Type B pancreatic cell (in vitro differentiated cells): ENCODE data around the gene TAL1. TPM values are rescaled to one million over a fixed set of nuclear protein-coding genes. Genes with fewer than 3 reads are reported as not detected.

Experiments used
- DNase-seq: peaks from one replicate; pipeline ENCODE4 v3.0.0; 2021; ENCODE audit warnings: mixed read lengths; ENCODE audit not compliant: unreplicated experiment; ENCODE audit errors: extremely low spot score
- H3K27ac Mint-ChIP-seq: 2 replicates; pipeline ENCODE4 v1.8.0; 2021; ENCODE audit warnings: mild to moderate bottlenecking, mixed read lengths
- H3K27me3 Mint-ChIP-seq: 2 replicates; pipeline ENCODE4 v1.8.0; 2021; ENCODE audit warnings: mixed read lengths
- H3K36me3 Mint-ChIP-seq: 2 replicates; pipeline ENCODE4 v1.8.0; 2021; ENCODE audit warnings: mixed read lengths
- H3K4me1 Mint-ChIP-seq: one replicate; pipeline ENCODE4 v1.8.0; 2021; ENCODE audit warnings: mixed read lengths; ENCODE audit not compliant: unreplicated experiment
- H3K4me3 Mint-ChIP-seq: 2 replicates; pipeline ENCODE4 v1.8.0; 2021; ENCODE audit warnings: mild to moderate bottlenecking, mixed read lengths
- H3K9me3 Mint-ChIP-seq: 2 replicates; pipeline ENCODE4 v1.8.0; 2021; ENCODE audit warnings: mixed read lengths
- CTCF ChIP-seq: fragments of 200-600 bp; sonication (generic); conservative IDR thresholded peaks from 2 replicates; pipeline ENCODE4 v1.5.0; 2021; ENCODE audit warnings: antibody characterized with exemption, mild to moderate bottlenecking
- total RNA-seq: library from RNA; stranded (reverse); gene quantifications from 2 replicates; pipeline ENCODE4 v1.2.1, GENCODE V29; 2021; ENCODE audit warnings: low replicate concordance

TAL1 gene
- total RNA-seq, 1 donor from 2014 or later, result not detected

- Mint-ChIP-seq H3K36me3 (no peaks in the 10 kb centered on the region), H3K27me3 (peaks cover 61% of the 10 kb centered on the region), H3K4me1 (peaks cover 13% of the 10 kb centered on the region), H3K4me3 (peak overlapping the region; percentile 86), H3K27ac (peak overlapping the region; percentile 95), H3K9me3 (no peaks in the 10 kb centered on the region)
- peak; percentile 53 for DNase-seq
- no peak for TF ChIP-seq CTCF
Observed at GRCh38 chr1:47178654-47179016, 53.4 kb downstream of the TAL1 start.

GRCh38 chr1:47178020-47178419, 54.0 kb downstream of the TAL1 start:
- Mint-ChIP-seq H3K4me3 (no peak overlapping the region), H3K36me3 (no peaks in the 10 kb centered on the region), H3K9me3 (no peaks in the 10 kb centered on the region), H3K4me1 (peaks cover 13% of the 10 kb centered on the region), H3K27me3 (peaks cover 58% of the 10 kb centered on the region), H3K27ac (no peak overlapping the region)
- no peak for DNase-seq
- TF ChIP-seq CTCF, result no peak

GRCh38 chr1:47175227-47175934, 56.6 kb downstream of the TAL1 start:
- Mint-ChIP-seq H3K4me1 (peaks cover 13% of the 10 kb centered on the region), H3K9me3 (no peaks in the 10 kb centered on the region), H3K27me3 (peaks cover 48% of the 10 kb centered on the region), H3K4me3 (no peak overlapping the region), H3K36me3 (no peaks in the 10 kb centered on the region), H3K27ac (no peak overlapping the region)
- peak; percentile 66 for DNase-seq
- peak; percentile 89 for TF ChIP-seq CTCF

- no peaks in the 10 kb centered on the region for H3K36me3 Mint-ChIP-seq
- H3K4me3 Mint-ChIP-seq, result no peak overlapping the region
- H3K4me1 Mint-ChIP-seq, result peaks cover 12% of the 10 kb centered on the region
- H3K27ac Mint-ChIP-seq, result no peak overlapping the region
- DNase-seq, result no peak
- H3K27me3 Mint-ChIP-seq, result peaks cover 43% of the 10 kb centered on the region
- H3K9me3 Mint-ChIP-seq, result no peaks in the 10 kb centered on the region
- no peak for TF ChIP-seq CTCF
Observed at GRCh38 chr1:47174656-47175020, 57.4 kb downstream of the TAL1 start.

GRCh38 chr1:47172782-47173181, 59.2 kb downstream of the TAL1 start:
- no peak for TF ChIP-seq CTCF
- Mint-ChIP-seq H3K9me3 (no peaks in the 10 kb centered on the region), H3K27ac (no peak overlapping the region), H3K36me3 (no peaks in the 10 kb centered on the region), H3K27me3 (peaks cover 36% of the 10 kb centered on the region), H3K4me3 (no peak overlapping the region), H3K4me1 (peaks cover 4% of the 10 kb centered on the region)
- no peak for DNase-seq

Other genes starting within 250 kb of the TAL1 start
- 0.31 and 1.8 TPM in 2 replicates for gene CYP4X1, start 208.6 kb downstream of the TAL1 start, total RNA-seq
- not detected in 2 replicates for gene CYP4Z1, start 165.0 kb downstream of the TAL1 start, total RNA-seq
- not detected in 2 replicates for gene CYP4A22, start 94.8 kb downstream of the TAL1 start, total RNA-seq
- not detected in 2 replicates for gene PDZK1IP1, start 42.2 kb downstream of the TAL1 start, total RNA-seq
- 7.4 and 19.7 TPM in 2 replicates for gene STIL, start 81.9 kb upstream of the TAL1 start, total RNA-seq
- 53.2 and 70.1 TPM in 2 replicates for gene CMPK1, start 101.6 kb upstream of the TAL1 start, total RNA-seq
- 0.14 TPM in 1 of 2 replicates, not detected in the other for gene FOXE3, start 184.1 kb upstream of the TAL1 start, total RNA-seq
- 0.64 and 4.9 TPM in 2 replicates for gene FOXD2, start 205.8 kb upstream of the TAL1 start, total RNA-seq